Keratinocyte (primary cell): ENCODE results near the gene ABR.

Source experiments
- EZH2 ChIP-seq: IDR thresholded peaks from one replicate; pipeline ENCODE4 v1.6.1; 2012; ENCODE audit warnings: inconsistent platforms, mild to moderate bottlenecking, low read length, moderate library complexity
- TF ChIP-seq, protein P1 (sequence below), 3 experiments: IDR thresholded peaks in 1 of 3; conservative IDR thresholded peaks in 1 of 3; optimal IDR thresholded peaks in 1 of 3; 2 replicates in 2 of 3; 3 replicates in 1 of 3; pipeline versions ENCODE3 to v1.5.1; 2011; ENCODE audit warnings: low read length in 3 of 3, mild to moderate bottlenecking in 3 of 3, moderate library complexity in 2 of 3, control low read depth in 1 of 3, inconsistent platforms in 1 of 3; ENCODE audit not compliant: insufficient read depth in 2 of 3; ENCODE audit errors: extremely low read depth in 1 of 3

DNA sequence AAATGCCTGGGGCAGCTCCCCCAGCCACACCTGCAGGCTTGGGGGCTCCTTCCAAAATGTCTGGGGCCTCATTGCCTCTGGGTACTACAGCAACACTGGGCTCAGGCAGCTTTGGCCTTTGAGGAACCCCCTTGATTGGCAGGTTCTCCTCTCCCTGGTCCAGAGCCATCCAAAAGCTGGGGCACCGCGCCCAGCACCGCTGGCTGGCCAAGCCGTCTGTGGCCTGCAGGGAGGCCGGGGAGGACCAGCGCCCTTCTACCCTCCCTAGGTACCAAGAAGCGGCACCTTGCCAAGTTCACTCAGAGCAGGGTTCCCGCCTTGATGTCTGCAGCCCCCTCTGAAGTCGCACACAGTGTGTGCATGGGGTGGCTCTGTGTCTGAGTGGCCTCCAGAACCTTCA lies 152.7 kb downstream of the ABR start:
- TF ChIP-seq, protein P1, sequence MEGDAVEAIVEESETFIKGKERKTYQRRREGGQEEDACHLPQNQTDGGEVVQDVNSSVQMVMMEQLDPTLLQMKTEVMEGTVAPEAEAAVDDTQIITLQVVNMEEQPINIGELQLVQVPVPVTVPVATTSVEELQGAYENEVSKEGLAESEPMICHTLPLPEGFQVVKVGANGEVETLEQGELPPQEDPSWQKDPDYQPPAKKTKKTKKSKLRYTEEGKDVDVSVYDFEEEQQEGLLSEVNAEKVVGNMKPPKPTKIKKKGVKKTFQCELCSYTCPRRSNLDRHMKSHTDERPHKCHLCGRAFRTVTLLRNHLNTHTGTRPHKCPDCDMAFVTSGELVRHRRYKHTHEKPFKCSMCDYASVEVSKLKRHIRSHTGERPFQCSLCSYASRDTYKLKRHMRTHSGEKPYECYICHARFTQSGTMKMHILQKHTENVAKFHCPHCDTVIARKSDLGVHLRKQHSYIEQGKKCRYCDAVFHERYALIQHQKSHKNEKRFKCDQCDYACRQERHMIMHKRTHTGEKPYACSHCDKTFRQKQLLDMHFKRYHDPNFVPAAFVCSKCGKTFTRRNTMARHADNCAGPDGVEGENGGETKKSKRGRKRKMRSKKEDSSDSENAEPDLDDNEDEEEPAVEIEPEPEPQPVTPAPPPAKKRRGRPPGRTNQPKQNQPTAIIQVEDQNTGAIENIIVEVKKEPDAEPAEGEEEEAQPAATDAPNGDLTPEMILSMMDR (optimal IDR thresholded peaks at IDR 0.05 in 1 of 3, IDR thresholded peaks at IDR 0.05 in 1 of 3, conservative IDR thresholded peaks at IDR 0.05 in 1 of 3; ENCODE audit: extremely low read depth in 1 of 3, insufficient read depth in 2 of 3, low read length in 3 of 3), result no peak
- TF ChIP-seq EZH2, result no peak
